Measurements from ENCODE around the gene FRZB.

DNA sequence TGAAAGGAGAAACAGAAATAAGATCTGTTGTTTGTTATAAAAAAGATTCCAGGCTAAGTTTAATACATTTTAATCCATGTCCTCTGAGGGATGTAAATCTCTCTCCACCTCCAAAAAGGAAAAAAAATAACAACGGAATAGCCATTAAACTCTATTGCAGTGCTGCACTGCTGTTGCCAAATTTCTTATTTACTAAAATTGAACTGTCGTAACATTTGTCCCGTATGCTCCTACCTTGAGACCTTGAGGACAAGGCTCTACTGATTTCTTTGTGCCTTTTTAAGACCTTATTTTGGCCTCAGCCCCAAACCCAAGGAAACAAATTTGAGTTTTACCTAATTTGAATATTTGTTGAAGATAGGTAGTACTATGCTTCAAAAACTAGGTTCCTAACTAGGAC lies 56.4 kb downstream of the FRZB start:
- TF ChIP-seq, protein P1, sequence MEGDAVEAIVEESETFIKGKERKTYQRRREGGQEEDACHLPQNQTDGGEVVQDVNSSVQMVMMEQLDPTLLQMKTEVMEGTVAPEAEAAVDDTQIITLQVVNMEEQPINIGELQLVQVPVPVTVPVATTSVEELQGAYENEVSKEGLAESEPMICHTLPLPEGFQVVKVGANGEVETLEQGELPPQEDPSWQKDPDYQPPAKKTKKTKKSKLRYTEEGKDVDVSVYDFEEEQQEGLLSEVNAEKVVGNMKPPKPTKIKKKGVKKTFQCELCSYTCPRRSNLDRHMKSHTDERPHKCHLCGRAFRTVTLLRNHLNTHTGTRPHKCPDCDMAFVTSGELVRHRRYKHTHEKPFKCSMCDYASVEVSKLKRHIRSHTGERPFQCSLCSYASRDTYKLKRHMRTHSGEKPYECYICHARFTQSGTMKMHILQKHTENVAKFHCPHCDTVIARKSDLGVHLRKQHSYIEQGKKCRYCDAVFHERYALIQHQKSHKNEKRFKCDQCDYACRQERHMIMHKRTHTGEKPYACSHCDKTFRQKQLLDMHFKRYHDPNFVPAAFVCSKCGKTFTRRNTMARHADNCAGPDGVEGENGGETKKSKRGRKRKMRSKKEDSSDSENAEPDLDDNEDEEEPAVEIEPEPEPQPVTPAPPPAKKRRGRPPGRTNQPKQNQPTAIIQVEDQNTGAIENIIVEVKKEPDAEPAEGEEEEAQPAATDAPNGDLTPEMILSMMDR (IDR thresholded peaks at IDR 0.05): no peak
- TF ChIP-seq POLR2A (IDR thresholded peaks at IDR 0.05): no peak
- no peak for TF ChIP-seq POLR2AphosphoS5 (IDR thresholded peaks at IDR 0.05; ENCODE audit: insufficient read depth in 1 of 2, low read depth in 1 of 2)
